Epithelial cell of proximal tubule (primary cell): ENCODE measurements around the gene SMARCA4. TPM values are rescaled to one million over a fixed set of nuclear protein-coding genes. Genes with fewer than 3 reads are reported as not detected.
"Not testable (repeated sequence)": the region's sequence is repeated elsewhere in the genome, so short reads cannot be mapped to it uniquely, and the experiment has no call there.

Experiments
- DNase-seq: peaks from one replicate; pipeline ENCODE4 v3.0.0-alpha.2; 2011; ENCODE audit warnings: low read depth
- H3K4me3 ChIP-seq: 2 replicates; pipeline ENCODE4 v1.5.1; 2011; ENCODE audit warnings: low read depth, mild to moderate bottlenecking, low read length
- total RNA-seq: library from RNA; depleted of rRNA; stranded (reverse); fragments of >200 nt; gene quantifications from 2 replicates; pipeline ENCODE4 v1.2.3, GENCODE V29; 2015
- TF ChIP-seq, protein P1 (sequence below): conservative IDR thresholded peaks from 2 replicates; pipeline ENCODE4 v1.5.1; 2012; ENCODE audit warnings: low read depth, mild to moderate bottlenecking, low read length

The SMARCA4 gene
- total RNA-seq, 1 donor from 2014 or later = 156 TPM

DNA sequence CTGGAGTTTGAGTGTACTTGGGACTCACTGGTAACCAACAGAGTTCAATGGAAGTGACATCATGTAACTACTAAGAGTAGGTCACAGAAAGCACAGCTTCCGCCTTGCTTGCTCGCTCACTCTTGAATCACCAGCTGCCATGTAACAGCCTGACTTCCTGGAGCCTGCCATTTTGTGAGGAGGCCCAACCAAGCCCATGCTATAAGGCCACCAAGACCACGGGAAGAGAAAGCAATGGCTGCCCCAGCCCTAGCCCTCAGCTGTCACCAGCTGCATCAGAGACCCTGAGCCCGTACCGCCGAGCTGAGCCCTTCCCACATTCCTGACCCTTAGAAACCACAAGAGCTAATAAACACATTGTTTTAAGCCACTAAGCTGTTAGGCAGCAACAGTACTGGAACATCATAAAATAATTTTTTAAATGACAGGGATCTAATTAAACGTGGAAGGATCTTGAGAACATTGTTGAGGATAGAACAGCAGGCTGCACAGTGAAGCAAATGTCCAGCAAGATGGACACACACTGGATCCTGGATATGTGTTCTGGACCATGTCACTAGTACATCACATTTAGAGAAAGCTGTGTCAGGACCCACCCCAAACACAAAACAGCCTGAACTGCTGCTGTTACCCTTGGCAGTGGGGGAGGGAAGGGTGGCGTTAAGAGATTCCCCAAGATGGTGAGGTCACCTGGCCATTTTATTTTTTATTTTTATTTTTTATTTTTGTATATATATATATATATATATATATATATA is 106.7 kb downstream of the SMARCA4 start:
- no peak overlapping the region for H3K4me3 ChIP-seq
- TF ChIP-seq, protein P1, sequence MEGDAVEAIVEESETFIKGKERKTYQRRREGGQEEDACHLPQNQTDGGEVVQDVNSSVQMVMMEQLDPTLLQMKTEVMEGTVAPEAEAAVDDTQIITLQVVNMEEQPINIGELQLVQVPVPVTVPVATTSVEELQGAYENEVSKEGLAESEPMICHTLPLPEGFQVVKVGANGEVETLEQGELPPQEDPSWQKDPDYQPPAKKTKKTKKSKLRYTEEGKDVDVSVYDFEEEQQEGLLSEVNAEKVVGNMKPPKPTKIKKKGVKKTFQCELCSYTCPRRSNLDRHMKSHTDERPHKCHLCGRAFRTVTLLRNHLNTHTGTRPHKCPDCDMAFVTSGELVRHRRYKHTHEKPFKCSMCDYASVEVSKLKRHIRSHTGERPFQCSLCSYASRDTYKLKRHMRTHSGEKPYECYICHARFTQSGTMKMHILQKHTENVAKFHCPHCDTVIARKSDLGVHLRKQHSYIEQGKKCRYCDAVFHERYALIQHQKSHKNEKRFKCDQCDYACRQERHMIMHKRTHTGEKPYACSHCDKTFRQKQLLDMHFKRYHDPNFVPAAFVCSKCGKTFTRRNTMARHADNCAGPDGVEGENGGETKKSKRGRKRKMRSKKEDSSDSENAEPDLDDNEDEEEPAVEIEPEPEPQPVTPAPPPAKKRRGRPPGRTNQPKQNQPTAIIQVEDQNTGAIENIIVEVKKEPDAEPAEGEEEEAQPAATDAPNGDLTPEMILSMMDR = no peak
- no peak for DNase-seq

DNA sequence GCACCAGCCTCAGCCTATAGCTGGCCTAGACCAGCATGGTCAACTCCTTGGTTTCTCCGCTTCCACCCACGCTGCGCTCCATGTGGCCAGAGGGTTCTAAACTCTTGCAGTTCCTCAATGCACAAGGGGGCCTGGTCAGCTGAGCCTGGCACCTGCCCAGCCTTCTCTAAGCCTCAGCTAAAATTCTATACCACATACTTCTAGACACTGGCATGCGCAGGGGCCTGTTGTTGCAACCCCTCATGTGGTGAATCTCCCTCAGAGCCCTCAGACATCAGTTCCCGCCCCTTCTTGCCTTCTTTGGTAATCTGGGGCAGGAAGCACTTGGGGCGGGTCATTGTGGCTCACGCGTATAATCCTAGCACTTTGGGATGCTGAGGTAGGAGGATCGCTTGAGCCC is 108.7 kb downstream of the SMARCA4 start:
- no peak for DNase-seq
- TF ChIP-seq, protein P1 = no peak
- no peak overlapping the region for H3K4me3 ChIP-seq

DNA sequence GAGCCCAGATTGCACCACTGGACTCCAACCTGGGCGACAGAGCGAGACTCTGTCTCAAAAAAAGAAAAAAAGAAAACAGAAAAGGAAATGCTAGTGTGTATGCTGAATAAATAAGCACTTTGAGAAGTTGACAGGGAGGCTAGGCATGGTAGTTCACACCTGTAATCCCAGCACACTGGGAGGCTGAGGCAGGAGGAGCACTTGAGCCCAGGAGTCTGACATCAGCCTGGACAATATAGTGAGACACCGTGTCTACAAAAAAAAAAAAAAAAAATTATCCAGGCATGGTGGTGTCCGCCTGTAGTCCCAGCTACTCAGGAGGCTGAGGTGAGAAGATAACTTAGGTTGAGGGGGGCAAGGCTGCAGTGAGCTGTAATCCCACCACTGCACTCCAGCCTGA is 109.3 kb downstream of the SMARCA4 start:
- no peak overlapping the region for H3K4me3 ChIP-seq
- DNase-seq = no peak
- TF ChIP-seq, protein P1 = no peak

DNA sequence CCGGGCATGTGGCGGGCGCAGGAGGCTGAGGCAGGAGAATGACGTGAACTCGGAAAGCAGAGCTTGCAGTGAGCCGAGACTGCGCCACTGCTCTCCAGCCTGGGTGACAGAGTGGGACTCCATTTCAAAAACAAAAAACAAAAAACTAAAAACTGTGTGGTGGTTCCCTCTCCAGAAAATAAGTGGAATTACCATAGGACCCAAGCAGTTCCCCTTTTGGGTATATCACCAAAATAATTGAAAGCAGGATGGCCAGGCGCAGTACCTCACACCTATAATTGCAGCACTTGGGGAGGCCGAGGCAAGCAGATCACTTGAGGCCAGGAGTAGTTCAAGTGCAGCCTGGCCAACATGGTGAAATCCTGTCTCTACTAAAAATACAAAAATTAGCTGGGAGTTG is 112.7 kb downstream of the SMARCA4 start:
- TF ChIP-seq, protein P1 = no peak
- DNase-seq = no peak

DNA sequence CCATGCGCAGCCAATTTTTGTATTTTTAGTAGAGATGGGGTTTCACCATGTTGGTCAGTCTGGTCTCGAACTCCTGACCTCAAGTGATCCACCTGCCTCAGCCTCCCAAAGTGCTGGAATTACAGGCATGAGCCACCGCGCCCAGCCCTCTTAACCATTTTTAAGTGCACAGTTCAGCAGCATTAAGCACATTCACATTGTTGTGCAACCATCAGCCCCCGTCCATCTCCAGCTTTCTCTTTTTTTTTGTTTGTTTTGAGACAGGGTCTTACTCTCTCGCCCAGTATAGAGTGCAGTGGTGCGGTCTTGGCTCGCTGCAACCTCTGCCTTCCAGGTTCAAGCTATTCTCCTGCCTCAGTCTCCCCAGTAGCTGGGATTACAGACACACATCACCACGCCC is 116.0 kb downstream of the SMARCA4 start:
- not testable (repeated sequence) for H3K4me3 ChIP-seq, DNase-seq

More for the DNA sequence above, 112.7 kb downstream of the SMARCA4 start:
- no peak overlapping the region for H3K4me3 ChIP-seq

DNA sequence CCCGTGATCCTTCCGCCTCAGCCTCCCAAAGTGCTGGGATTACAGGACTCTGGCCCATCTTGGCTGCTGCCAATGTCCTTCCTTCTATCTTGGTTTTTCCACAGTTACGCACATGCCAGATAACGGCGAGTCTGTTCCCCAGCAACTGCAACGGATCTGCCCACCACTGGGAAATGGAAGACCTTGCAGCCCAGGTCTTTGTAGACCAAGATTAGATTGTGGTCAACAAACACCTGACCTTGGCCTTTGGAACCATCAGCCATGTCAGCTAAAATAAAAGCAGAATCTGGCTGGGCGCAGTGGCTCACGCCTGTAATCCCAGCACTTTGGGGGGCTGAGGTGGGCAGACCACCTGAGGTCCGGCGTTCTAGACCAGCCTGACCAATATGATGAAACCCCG is 118.1 kb downstream of the SMARCA4 start:
- no peak for DNase-seq
- TF ChIP-seq, protein P1 = no peak
- no peak overlapping the region for H3K4me3 ChIP-seq

DNA sequence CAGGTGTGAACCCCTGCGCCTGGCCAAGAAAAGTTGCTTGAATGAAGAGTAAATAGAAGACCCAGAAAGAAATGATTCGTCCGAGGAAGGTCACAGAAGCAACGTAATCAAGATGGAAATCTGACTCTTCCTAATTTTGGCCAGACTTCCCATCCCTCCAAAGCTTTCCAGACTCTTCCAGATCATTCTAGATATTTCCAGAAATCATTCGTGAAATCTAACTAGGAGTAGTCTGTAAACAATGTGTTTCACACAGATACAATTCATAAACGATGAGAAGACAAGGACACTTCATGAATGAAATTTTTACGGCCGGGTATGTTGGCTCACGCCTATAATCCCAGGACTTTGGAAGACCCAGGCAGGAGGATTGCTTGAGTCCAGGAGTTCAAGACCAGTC is 119.2 kb downstream of the SMARCA4 start:
- no peak for DNase-seq
- no peak overlapping the region for H3K4me3 ChIP-seq
- TF ChIP-seq, protein P1 = no peak
